ENCODE data around the gene KTN1.

Gene KTN1

DNA sequence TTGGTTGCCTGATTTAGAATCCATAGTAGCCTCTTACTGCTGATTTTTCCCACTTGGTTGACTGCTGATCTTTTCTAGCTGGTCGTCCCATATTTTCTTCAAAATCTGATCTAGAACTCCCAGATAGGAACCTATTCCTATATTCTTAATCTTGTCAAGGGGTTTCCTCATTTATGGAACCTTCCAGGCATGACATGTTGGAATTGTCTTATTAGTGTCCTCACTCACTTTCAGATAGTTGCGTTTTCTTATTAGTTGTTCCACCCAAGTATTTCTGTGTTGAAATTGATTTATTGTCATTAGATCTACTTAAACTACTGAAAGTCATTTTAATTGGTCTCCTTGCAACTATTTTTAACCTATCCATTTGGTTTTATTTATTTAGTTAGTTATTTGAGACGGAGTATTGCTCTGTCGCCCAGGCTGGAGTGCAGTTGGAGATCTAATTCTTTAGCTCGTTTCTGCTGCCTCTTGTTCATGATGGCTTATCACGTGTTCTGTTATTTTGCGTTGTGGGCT lies 25.0 kb downstream of the KTN1 start:
- H3K4me3 ChIP-seq (ENCODE audit: low read depth, low read length) = no peak overlapping the region
- TF ChIP-seq, protein P1, sequence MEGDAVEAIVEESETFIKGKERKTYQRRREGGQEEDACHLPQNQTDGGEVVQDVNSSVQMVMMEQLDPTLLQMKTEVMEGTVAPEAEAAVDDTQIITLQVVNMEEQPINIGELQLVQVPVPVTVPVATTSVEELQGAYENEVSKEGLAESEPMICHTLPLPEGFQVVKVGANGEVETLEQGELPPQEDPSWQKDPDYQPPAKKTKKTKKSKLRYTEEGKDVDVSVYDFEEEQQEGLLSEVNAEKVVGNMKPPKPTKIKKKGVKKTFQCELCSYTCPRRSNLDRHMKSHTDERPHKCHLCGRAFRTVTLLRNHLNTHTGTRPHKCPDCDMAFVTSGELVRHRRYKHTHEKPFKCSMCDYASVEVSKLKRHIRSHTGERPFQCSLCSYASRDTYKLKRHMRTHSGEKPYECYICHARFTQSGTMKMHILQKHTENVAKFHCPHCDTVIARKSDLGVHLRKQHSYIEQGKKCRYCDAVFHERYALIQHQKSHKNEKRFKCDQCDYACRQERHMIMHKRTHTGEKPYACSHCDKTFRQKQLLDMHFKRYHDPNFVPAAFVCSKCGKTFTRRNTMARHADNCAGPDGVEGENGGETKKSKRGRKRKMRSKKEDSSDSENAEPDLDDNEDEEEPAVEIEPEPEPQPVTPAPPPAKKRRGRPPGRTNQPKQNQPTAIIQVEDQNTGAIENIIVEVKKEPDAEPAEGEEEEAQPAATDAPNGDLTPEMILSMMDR (IDR thresholded peaks at IDR 0.05; ENCODE audit: insufficient read depth, low read depth, low read length, missing control alignments) = no peak
- DNase-seq (ENCODE audit: low read depth) = no peak

DNA sequence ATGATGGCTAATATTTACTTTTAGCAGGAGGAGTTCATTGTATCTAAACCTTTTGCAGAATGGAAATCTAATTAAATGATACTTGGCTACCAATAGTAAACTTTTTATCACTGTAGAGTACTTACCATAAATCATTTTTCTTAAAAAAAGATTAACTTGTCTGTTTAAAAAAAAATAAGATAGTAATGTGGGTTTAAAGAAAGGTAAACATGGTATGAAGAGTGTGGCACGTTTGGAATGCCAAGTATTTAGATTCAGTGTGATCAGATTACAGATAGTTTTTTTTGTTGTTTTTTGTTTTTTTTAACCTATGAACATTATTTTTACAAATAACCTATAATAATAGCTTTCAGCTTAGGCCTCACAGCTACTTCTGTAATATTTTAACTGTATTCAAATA lies 25.8 kb downstream of the KTN1 start:
- H3K4me3 ChIP-seq (ENCODE audit: low read depth, low read length) = no peak overlapping the region
- TF ChIP-seq, protein P1 (IDR thresholded peaks at IDR 0.05; ENCODE audit: insufficient read depth, low read depth, low read length, missing control alignments) = no peak
- DNase-seq (ENCODE audit: low read depth) = no peak

DNA sequence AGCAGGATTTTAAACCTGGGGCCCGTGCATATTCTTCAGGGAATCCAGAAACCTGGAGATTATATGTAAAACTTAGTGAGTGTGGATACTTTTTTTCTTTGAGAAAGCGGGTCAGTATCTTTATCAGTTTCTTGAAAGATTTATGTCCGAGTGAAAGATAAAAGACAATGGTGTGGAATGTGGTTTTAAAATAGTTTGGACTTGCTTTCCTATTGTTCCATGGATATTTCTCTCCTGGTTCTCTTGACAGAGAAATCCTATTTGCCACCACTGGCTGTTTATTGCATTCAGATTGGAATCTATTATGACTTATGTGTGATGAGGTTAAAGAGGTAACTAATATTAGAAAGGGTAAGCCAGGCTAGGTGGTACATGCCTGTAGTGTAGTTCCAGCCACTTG lies 27.4 kb downstream of the KTN1 start:
- no peak overlapping the region for H3K4me3 ChIP-seq (ENCODE audit: low read depth, low read length)
- DNase-seq (ENCODE audit: low read depth) = no peak
- TF ChIP-seq, protein P1 (IDR thresholded peaks at IDR 0.05; ENCODE audit: insufficient read depth, low read depth, low read length, missing control alignments) = no peak

DNA sequence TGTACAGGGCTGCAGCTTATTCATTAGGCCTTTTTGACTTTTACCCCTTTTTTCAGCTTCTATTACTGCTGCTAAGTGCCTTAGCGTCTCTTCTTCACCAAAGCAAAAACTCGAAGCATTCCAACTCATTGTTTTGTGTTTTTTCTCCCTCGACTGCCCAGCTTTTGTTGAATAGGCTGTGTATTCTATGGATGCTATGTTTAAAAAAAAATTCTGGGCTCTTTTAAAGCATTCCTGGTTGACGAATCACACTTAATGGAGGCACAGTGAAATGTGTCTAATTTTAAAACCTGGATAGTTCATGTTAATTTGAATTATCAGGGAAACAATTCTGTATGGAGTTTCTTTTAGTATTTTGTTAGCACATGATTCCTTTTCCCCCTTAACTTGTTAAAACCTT lies 29.7 kb downstream of the KTN1 start:
- no peak for DNase-seq (ENCODE audit: low read depth)
- H3K4me3 ChIP-seq (ENCODE audit: low read depth, low read length) = no peak overlapping the region
- TF ChIP-seq, protein P1 (IDR thresholded peaks at IDR 0.05; ENCODE audit: insufficient read depth, low read depth, low read length, missing control alignments) = no peak

DNA sequence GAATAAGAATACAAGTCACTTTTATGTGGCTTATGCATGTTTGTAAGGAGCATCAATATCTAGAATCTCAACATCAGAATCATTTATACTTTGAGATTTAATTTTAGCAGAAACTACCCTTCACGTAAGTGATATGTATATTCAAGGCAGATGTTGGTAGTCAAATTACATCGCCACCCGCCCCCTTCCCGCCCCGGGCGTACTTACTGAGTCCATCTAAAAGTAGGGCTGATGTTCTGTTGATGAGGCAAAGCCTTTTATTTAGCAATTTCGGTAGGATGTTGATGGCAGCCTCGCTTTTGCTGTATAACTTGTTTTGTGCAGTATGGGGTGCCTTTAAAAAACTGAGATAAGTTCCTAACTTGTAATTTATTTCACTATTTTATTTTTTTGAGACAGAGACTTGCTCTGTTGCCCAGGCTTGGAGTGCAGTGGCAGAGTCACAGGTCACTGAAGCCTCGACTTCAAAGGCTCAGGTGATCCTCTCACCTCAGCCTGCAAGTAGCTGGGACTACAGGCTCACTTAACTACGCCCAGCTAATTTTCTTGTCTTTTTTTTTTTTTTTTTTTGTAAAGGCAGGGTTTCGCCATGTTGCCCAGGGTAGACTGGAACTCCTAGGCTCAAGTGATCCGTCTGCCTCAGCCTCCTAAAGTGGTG lies 30.8 kb downstream of the KTN1 start:
- DNase-seq (ENCODE audit: low read depth) = no peak
- TF ChIP-seq, protein P1 (IDR thresholded peaks at IDR 0.05; ENCODE audit: insufficient read depth, low read depth, low read length, missing control alignments) = no peak
- no peak overlapping the region for H3K4me3 ChIP-seq (ENCODE audit: low read depth, low read length)

DNA sequence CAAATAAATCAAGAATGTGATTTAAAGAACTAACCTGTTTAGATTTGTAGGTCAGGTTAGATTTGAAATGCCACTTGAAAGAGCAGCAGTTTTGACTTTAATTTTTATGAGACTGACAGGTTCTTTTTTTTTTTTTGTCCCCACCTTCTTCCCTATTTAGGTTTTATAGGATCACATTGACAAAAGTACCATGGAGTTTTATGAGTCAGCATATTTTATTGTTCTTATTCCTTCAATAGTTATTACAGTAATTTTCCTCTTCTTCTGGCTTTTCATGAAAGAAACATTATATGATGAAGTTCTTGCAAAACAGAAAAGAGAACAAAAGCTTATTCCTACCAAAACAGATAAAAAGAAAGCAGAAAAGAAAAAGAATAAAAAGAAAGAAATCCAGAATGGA lies 31.9 kb downstream of the KTN1 start:
- no peak overlapping the region for H3K4me3 ChIP-seq (ENCODE audit: low read depth, low read length)
- TF ChIP-seq, protein P1 (IDR thresholded peaks at IDR 0.05; ENCODE audit: insufficient read depth, low read depth, low read length, missing control alignments) = no peak
- DNase-seq (ENCODE audit: low read depth) = no peak

DNA sequence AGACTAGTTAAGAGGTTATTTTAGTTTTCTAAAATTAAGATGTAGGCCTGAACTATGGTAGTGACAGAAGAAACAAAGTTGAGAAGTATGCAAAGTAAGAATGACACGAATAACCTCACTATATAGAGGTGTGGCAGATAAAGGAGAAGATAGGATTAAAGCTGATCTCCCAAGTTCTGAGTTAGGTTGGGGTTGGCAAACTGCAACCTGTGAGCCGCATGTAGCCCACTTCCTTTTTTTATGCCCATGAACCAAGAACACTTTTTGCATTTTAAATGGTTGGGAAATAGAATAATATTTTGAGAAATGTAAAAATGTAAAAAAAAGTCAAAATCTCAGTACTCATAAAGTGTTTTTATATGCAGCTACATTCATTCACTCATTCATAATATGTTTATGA lies 34.3 kb downstream of the KTN1 start:
- TF ChIP-seq, protein P1 (IDR thresholded peaks at IDR 0.05; ENCODE audit: insufficient read depth, low read depth, low read length, missing control alignments) = no peak
- no peak overlapping the region for H3K4me3 ChIP-seq (ENCODE audit: low read depth, low read length)
- no peak for DNase-seq (ENCODE audit: low read depth)

Measured in GM12865 (cell line).